HAP-1 (cell line): Measurements from ENCODE around the gene IGLON5.

ENCODE experiments used
- DNase-seq, 2 experiments: peaks; one replicate each; pipeline ENCODE4 v3.0.0-alpha.2; 2016 to 2020; ENCODE audit warnings: low spot score in 2 of 2
- H3K27me3 ChIP-seq: fragments of 250-450 bp; sonication (Bioruptor Pico); 2 replicates; pipeline ENCODE4 v1.5.1; 2020; ENCODE audit warnings: low read depth, mild to moderate bottlenecking, moderate library complexity
- H3K36me3 ChIP-seq: fragments of 250-450 bp; sonication (Bioruptor Pico); replicated peaks from 2 replicates; pipeline ENCODE4 v1.5.1; 2020; ENCODE audit warnings: mild to moderate bottlenecking
- H3K4me1 ChIP-seq: fragments of 250-450 bp; sonication (Bioruptor Pico); 2 replicates; pipeline ENCODE4 v1.5.1; 2020; ENCODE audit warnings: mild to moderate bottlenecking
- H3K4me3 ChIP-seq: fragments of 250-450 bp; sonication (Bioruptor Pico); 2 replicates; pipeline ENCODE4 v1.5.1; 2020; ENCODE audit warnings: mild to moderate bottlenecking, moderate library complexity
- H3K9me3 ChIP-seq: fragments of 250-450 bp; sonication (Bioruptor Pico); 2 replicates; pipeline ENCODE4 v1.5.1; 2020; ENCODE audit warnings: mild to moderate bottlenecking, moderate library complexity
- in situ Hi-C: fragments of 300-500 bp; cut with MboI; formaldehyde crosslinking; loops from 3 replicates; pipeline ENCODE4 v1.14.3; 2020; ENCODE audit warnings: low sequenced_read_pairs, inconsistent platforms, mixed read lengths

IGLON5 gene

GRCh38 chr19:51338563-51339312 is 27.3 kb downstream of the IGLON5 start:
- H3K4me3 ChIP-seq = peak overlapping the region; percentile 64
- in situ Hi-C loops = no loop called here
- no peaks in the 10 kb centered on the region for H3K27me3 ChIP-seq
- no peaks in the 10 kb centered on the region for H3K36me3 ChIP-seq
- peaks cover 8% of the 10 kb centered on the region for H3K4me1 ChIP-seq
- peak; percentile 65 to 92 for DNase-seq
- no peaks in the 10 kb centered on the region for H3K9me3 ChIP-seq

- in situ Hi-C loops = no loop called here
- peak overlapping the region; percentile 64 for H3K4me3 ChIP-seq
- no peaks in the 10 kb centered on the region for H3K9me3 ChIP-seq
- H3K4me1 ChIP-seq = peaks cover 8% of the 10 kb centered on the region
- H3K27me3 ChIP-seq = no peaks in the 10 kb centered on the region
- DNase-seq = peak; percentile 36 to 69
- no peaks in the 10 kb centered on the region for H3K36me3 ChIP-seq
Measured at GRCh38 chr19:51339313-51339686, 27.9 kb downstream of the IGLON5 start.

GRCh38 chr19:51339687-51340656 is 28.5 kb downstream of the IGLON5 start:
- in situ Hi-C loops = no loop called here

GRCh38 chr19:51341066-51341465 is 29.6 kb downstream of the IGLON5 start:
- Histone ChIP-seq H3K9me3 (no peaks in the 10 kb centered on the region), H3K27me3 (no peaks in the 10 kb centered on the region), H3K36me3 (no peaks in the 10 kb centered on the region; the same call in 1 of the 2 replicates), H3K4me3 (peak overlapping the region; percentile 64; the same call in 1 of the 2 replicates), H3K4me1 (peaks cover 8% of the 10 kb centered on the region)
- DNase-seq = no peak
- in situ Hi-C loops = no loop called here

More at GRCh38 chr19:51339687-51340656, 28.5 kb downstream of the IGLON5 start:
- DNase-seq = peak; percentile 93 to 100
- Histone ChIP-seq H3K36me3 (no peaks in the 10 kb centered on the region; the same call in 1 of the 2 replicates), H3K4me3 (peak overlapping the region; percentile 64), H3K9me3 (no peaks in the 10 kb centered on the region), H3K27me3 (no peaks in the 10 kb centered on the region), H3K4me1 (peaks cover 8% of the 10 kb centered on the region)

- H3K9me3 ChIP-seq = no peaks in the 10 kb centered on the region
- no peak for DNase-seq
- H3K36me3 ChIP-seq = peaks cover 8% of the 10 kb centered on the region
- peaks cover 8% of the 10 kb centered on the region for H3K4me1 ChIP-seq
- H3K4me3 ChIP-seq = no peak within 1 kb of the TSS; the same call in 1 of the 2 replicates
- no peaks in the 10 kb centered on the region for H3K27me3 ChIP-seq
- in situ Hi-C loops = no loop called here
Measured at GRCh38 chr19:51341976-51342580, 30.6 kb downstream of the IGLON5 start, which contains the start of gene VSIG10L. Gene VSIG10L (minus strand): TSS chr19:51342139. CDS start chr19:51342124, 15 bp downstream.

- Histone ChIP-seq H3K9me3 (no peaks in the 10 kb centered on the region), H3K4me3 (no peak overlapping the region), H3K27me3 (no peaks in the 10 kb centered on the region), H3K36me3 (peaks cover 16% of the 10 kb centered on the region), H3K4me1 (peaks cover 8% of the 10 kb centered on the region)
- DNase-seq = no peak
- in situ Hi-C loops = no loop called here
Measured at GRCh38 chr19:51342631-51343569, 31.5 kb downstream of the IGLON5 start.

- peaks cover 21% of the 10 kb centered on the region for H3K36me3 ChIP-seq
- in situ Hi-C loops = no loop called here
- H3K27me3 ChIP-seq = no peaks in the 10 kb centered on the region
- no peak for DNase-seq
- H3K9me3 ChIP-seq = no peaks in the 10 kb centered on the region
- H3K4me3 ChIP-seq = no peak overlapping the region
- H3K4me1 ChIP-seq = peaks cover 5% of the 10 kb centered on the region; the same call in 1 of the 2 replicates
Measured at GRCh38 chr19:51345076-51345620, 33.7 kb downstream of the IGLON5 start.

- no peaks in the 10 kb centered on the region for H3K27me3 ChIP-seq
- no peaks in the 10 kb centered on the region for H3K4me1 ChIP-seq
- no peak for DNase-seq
- in situ Hi-C loops = no loop called here
- H3K36me3 ChIP-seq = peaks cover 32% of the 10 kb centered on the region
- H3K4me3 ChIP-seq = no peak overlapping the region
- H3K9me3 ChIP-seq = no peaks in the 10 kb centered on the region
Measured at GRCh38 chr19:51346742-51347141, 35.3 kb downstream of the IGLON5 start.

- in situ Hi-C loops = no loop called here
- no peaks in the 10 kb centered on the region for H3K27me3 ChIP-seq
- no peak for DNase-seq
- H3K4me3 ChIP-seq = no peak overlapping the region
- H3K36me3 ChIP-seq = peaks cover 35% of the 10 kb centered on the region
- H3K4me1 ChIP-seq = no peaks in the 10 kb centered on the region
- H3K9me3 ChIP-seq = no peaks in the 10 kb centered on the region
Measured at GRCh38 chr19:51347209-51347928, 35.9 kb downstream of the IGLON5 start.

- H3K9me3 ChIP-seq = no peaks in the 10 kb centered on the region
- peaks cover 8% of the 10 kb centered on the region for H3K4me1 ChIP-seq
- peaks cover 38% of the 10 kb centered on the region for H3K36me3 ChIP-seq
- H3K4me3 ChIP-seq = no peak overlapping the region
- in situ Hi-C loops = no loop called here
- H3K27me3 ChIP-seq = no peaks in the 10 kb centered on the region
- DNase-seq = no peak
Measured at GRCh38 chr19:51351266-51351990, 40.0 kb downstream of the IGLON5 start.

- H3K36me3 ChIP-seq = peaks cover 23% of the 10 kb centered on the region
- H3K9me3 ChIP-seq = no peaks in the 10 kb centered on the region
- peaks cover 8% of the 10 kb centered on the region for H3K4me1 ChIP-seq
- H3K4me3 ChIP-seq = no peak overlapping the region
- in situ Hi-C loops = no loop called here
- DNase-seq = no peak
- no peaks in the 10 kb centered on the region for H3K27me3 ChIP-seq
Measured at GRCh38 chr19:51352783-51353360, 41.4 kb downstream of the IGLON5 start.
